H54 (cell line): ENCODE results near the gene HECA.
"Not testable (repeated sequence)": the region's sequence is repeated elsewhere in the genome, so short reads cannot be mapped to it uniquely, and the experiment has no call there.

Experiments
- DNase-seq: peaks from one replicate; pipeline ENCODE4 v3.0.0; 2011; ENCODE audit warnings: low spot score, mixed read lengths; ENCODE audit not compliant: insufficient read length
- FAIRE-seq: peaks from 3 replicates; lab custom pipeline; 2011; peaks lifted over from hg19 to GRCh38; lab: Jason Lieb, UNC
- POLR2A ChIP-seq: IDR thresholded peaks from 2 replicates; pipeline ENCODE4 v1.6.1; 2011; ENCODE audit warnings: low read depth, mild to moderate bottlenecking, low read length

The HECA gene

GRCh38 chr6:139124887-139125672, 9.8 kb upstream of the HECA start:
- no peak for TF ChIP-seq POLR2A
- peak; percentile 61 for FAIRE-seq
- peak; percentile 26 for DNase-seq

- DNase-seq (no peak), FAIRE-seq (no peak)
- TF ChIP-seq POLR2A = no peak
Observed at GRCh38 chr6:139126255-139126654, 8.6 kb upstream of the HECA start.

- FAIRE-seq (no peak), DNase-seq (no peak)
- TF ChIP-seq POLR2A = no peak
Observed at GRCh38 chr6:139126931-139127330, 7.9 kb upstream of the HECA start.

GRCh38 chr6:139129284-139129683, 5.6 kb upstream of the HECA start:
- no peak for TF ChIP-seq POLR2A
- no peak for DNase-seq
- no peak for FAIRE-seq

- no peak for DNase-seq
- no peak for FAIRE-seq
Observed at GRCh38 chr6:139131736-139132280, 3.1 kb upstream of the HECA start.

GRCh38 chr6:139133262-139134063, 1.4 kb upstream of the HECA start:
- FAIRE-seq = no peak
- DNase-seq = no peak
- TF ChIP-seq POLR2A = no peak

More at GRCh38 chr6:139131736-139132280, 3.1 kb upstream of the HECA start:
- TF ChIP-seq POLR2A = no peak

GRCh38 chr6:139134064-139134395, 850 bp upstream of the HECA start:
- no peak for TF ChIP-seq POLR2A
- no peak for DNase-seq
- no peak for FAIRE-seq

GRCh38 chr6:139135578-139136545, 982 bp downstream of the HECA start:
- peak; percentile 16 for DNase-seq
- no peak for FAIRE-seq

GRCh38 chr6:139137706-139138105, 2.8 kb downstream of the HECA start:
- no peak for FAIRE-seq
- TF ChIP-seq POLR2A = no peak
- DNase-seq = no peak

More at GRCh38 chr6:139135578-139136545, 982 bp downstream of the HECA start:
- no peak for TF ChIP-seq POLR2A

- not testable (repeated sequence) for FAIRE-seq
Observed at GRCh38 chr6:139140854-139141253, 6.0 kb downstream of the HECA start.

GRCh38 chr6:139142262-139142661, 7.4 kb downstream of the HECA start:
- DNase-seq (no peak), FAIRE-seq (no peak)
- TF ChIP-seq POLR2A = no peak

More at GRCh38 chr6:139140854-139141253, 6.0 kb downstream of the HECA start:
- DNase-seq = not testable (repeated sequence)

GRCh38 chr6:139143111-139143510, 8.2 kb downstream of the HECA start:
- no peak for TF ChIP-seq POLR2A
- DNase-seq (no peak), FAIRE-seq (no peak)

GRCh38 chr6:139144490-139145085, 9.7 kb downstream of the HECA start:
- no peak for DNase-seq
- no peak for TF ChIP-seq POLR2A
- FAIRE-seq = no peak
